DMS53 (cell line): ENCODE data around the gene NPDC1.

Experiments used
- DNase-seq: peaks from one replicate; lab custom pipeline; 2025; lab: John Stamatoyannopoulos, UW

The NPDC1 gene

DNA sequence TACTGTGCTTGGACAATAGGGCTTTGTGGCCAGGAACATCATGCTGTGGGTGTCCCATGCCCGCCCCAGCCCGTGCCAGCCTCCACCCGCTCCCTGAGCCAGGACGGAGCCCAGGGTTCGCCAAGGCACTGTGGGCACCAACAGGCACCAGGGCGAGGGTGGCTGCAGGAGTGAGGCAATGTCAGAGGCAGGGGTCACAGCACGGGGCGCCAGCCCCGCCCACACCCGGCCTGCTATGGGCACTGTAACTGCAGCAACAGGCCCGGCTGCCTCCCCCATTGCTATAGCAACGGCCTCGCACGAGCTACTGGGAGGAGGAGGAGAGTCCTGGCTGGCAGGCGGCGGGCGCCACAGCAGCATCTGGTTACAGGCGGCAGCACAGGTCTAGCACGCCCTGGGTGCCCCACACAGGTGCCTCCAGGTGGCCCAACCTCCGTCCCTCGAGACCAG is 20.4 kb downstream of the NPDC1 start:
- DNase-seq = peak; percentile 97

GRCh38 chr9:137023583-137023991 is 22.4 kb downstream of the NPDC1 start:
- DNase-seq = no peak

DNA sequence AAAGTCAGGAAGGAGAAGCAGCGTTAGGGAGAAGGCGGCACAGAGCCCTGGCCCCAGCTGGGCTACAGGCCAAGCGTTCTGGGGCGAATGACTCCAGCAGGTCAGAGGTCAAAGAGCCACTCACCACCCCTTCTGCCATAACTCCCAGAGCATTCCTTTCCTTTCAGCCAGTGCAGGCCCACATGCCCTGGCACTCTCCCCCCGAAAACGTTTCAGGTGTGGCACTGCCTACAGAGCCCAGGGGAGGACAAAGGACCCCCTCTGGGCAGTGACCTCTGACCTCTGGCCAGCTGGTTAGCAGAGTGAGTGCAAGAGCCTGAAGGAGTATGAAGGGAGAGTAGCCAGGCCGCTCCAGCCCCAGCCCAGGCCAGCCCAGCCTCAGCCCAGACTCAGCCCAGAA is 22.8 kb downstream of the NPDC1 start:
- DNase-seq = no peak

- DNase-seq = no peak
Measured at GRCh38 chr9:137022662-137023008, 23.3 kb downstream of the NPDC1 start.

GRCh38 chr9:137021979-137022661 is 23.9 kb downstream of the NPDC1 start:
- peak; percentile 87 for DNase-seq

DNA sequence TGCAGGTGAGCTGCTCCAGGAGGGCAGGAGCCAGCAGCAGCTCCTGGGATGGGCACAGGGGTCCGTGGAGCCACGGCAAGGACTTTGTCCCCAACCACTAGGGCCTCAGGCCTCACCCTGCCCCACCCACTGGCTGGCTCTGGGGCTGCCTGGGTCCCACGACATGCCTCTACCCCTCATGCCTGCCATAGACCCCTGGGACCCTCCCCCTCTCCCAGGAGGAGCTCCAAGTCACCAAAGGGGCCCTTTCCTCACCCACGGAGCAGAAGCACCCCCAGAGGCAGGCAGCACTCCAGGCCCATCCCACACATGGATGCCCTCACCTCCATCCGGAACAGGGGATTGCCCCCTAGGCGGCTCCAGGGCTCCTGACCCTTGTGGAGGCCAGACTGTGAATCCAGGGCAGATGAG is 24.4 kb downstream of the NPDC1 start:
- no peak for DNase-seq

- no peak for DNase-seq
Measured at GRCh38 chr9:137020771-137021567, 25.0 kb downstream of the NPDC1 start.

DNA sequence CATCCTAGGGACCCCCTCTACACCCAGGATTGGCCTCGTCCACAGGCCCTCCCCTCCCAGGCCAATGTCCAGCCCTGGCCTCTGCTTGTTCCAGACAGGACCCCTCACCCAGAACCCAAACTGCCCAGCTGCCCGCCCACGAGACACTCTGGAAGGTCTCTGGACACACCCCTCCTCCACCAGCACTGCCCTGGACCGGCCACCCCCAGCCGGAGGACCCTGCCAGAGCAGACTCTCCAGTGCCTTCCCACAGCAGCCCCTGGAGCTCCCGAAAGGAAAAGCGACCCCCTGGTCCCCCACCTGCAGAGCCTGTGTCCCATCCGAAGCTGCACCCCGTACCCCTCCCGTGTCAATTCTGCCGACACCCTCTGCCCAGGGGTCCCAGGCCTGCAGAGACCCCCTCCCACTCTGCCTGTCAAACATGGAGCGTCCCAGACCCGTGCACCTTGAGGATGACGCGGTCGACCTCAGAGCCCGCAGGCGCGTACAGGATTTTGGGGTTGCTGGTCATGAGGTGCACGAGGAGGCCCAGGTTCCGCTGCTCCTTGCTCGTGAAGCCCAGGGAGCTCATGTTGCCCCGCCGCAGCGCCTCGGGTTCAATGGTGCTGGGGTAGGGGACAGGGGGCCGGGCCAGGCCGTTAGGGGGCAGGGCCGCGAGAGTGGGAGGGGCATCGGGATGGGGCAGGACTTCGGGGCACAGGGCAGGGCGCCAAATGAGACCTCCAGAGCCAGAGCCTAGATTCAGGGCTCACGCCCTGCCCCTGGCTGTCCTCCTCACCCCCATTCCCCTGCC is 25.9 kb downstream of the NPDC1 start:
- DNase-seq = no peak

DNA sequence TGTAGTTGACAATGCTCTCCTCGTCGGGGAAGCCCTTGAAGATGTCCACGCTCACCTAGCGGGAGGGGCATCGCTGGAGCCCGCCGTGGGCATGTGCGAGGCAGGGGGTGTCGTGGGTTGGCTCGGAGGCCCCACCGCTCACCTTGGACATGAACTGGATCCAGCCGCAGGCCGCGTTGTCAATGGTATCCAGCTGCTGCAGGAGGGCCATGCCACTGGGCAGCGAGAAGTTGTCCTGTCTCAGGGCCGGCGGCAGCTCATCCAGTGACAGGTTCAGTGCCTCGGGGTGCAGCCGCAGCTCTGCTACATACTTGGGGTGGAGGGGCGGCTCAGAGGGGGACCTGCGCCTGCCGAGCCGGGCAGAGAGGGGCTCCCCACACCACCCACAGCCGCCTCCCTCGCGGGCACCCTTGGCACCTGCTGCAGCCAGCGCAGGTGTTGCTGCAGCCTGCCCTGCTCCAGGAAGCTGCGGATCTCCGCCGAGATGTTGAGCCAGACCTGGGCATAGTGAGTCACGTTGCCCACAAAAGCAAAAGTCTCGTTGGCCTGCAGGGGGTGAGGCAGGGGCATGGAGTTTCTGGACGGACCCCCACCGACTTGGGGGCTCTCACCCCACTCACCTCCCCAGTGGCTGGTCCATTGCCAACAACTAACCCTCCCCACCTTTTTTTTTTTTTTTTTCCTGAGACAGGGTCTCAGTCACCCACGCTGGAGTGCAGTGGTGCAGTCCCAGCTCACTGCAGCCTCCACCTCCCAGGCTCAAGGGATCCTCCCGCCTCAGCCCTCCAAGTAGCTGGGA is 27.0 kb downstream of the NPDC1 start:
- DNase-seq = no peak

GRCh38 chr9:137017791-137018497 is 28.0 kb downstream of the NPDC1 start:
- no peak for DNase-seq

DNA sequence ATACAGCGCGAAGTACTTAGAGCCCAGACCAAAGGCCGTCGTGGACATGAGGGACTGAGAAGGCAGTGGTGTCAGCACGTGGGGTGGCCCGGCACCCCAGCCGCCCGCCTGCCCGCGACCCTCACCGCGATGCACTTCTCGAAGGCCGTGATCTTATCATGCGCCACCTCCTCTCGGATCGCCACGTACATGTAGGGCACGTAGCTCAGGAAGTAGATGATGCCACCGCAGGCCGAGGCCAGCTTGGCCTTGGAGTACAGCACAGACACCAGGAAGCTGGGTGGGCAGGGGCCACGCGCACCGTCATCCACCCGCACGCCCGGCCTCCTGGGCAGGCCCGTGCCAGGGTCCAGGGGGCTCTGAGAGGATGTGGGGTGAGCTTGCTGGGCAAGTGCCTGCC is 28.9 kb downstream of the NPDC1 start:
- DNase-seq = no peak

DNA sequence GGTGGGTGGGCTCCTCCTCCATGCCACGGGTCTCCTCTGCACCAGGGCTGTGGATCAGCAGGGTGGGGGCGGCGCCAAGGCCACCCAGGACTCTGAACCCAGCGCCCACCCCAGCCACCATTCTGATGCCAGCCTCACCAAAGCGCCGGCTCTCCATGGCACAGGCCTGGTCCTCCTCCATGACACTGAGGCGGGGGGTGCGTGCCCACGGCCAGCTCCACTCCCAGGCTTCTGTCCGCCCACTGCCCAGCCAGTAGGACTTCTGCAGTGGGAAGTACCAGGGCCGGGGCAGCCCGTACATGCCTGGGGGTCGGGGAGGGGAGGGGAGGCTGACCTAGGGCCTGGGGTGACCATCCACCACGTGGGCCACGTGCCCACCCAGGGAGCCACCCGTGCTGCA is 29.5 kb downstream of the NPDC1 start:
- no peak for DNase-seq

GRCh38 chr9:137015976-137016375 is 30.0 kb downstream of the NPDC1 start:
- no peak for DNase-seq

DNA sequence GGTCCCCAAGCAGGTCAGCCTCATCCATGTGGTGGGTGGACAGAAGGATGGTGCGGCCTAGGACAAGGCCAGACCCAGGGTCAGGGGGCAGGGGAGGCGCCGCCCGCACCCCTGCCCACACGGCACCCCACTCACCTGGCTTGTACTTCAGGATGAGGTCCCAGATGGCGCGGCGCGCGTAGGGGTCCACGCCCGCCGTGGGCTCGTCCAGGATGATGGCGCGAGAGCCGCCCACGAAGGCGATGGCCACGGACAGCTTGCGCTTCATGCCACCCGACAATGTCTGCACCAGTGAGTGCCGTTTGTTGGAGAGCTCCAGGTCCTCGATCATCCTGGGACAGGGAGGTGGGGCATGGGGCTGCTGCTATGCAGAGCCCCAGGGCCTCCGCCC is 30.4 kb downstream of the NPDC1 start:
- no peak for DNase-seq

DNA sequence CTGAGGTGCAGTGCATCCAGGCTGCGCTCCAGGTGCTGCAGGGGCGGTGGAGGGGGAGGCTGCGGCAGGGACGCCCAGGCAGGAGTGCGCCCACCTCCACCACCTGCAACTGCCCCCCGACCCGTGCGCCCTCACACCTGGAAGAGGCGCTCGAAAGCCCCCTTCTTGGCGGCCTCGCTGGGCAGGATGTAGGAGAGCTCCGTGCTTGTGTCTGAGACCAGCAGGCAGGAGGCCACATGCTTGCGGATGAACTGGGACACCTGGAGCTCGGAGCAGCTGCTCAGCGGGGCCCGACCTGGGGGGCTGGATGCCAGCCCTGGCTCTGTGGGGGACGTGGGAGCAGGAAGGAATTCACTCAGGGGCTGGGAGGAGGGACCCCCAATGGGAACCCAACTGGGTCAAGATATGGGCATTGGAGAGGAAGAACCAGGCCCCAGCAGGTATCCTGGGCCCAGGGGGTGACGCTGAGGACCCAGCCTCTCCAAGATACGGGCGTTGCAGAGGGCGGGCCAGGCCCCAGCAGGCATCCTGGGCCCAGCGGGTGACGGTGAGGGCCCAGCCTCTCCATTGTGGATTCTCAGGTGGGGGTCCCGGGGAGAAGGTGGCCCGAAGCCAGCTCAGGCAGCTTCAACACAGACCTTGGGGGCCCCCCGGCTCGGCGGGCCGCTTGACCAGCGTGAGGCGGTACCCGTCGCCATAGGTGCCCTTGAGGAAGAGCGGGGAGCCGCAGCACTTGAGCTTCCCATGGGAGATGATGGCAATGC is 31.0 kb downstream of the NPDC1 start:
- no peak for DNase-seq

DNA sequence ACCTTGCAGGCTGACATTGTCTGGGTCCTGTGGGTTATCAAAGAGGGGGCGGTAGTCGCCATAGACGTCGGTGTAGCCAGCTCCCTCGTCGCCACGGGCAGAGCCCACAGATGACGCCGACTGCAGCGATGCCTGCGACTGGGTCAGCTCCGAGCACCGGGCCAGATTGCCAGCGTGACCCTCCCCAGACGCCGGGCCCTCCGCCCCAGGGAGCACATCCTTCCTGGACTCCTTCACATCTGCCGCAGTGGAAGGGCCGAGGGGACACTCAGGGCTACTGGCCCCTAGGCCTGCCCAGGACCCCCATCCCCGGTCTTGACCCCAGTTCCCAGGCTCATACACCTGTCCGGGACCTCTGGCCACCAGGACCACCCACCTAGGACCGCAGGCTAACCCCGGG is 31.8 kb downstream of the NPDC1 start:
- DNase-seq = no peak

DNA sequence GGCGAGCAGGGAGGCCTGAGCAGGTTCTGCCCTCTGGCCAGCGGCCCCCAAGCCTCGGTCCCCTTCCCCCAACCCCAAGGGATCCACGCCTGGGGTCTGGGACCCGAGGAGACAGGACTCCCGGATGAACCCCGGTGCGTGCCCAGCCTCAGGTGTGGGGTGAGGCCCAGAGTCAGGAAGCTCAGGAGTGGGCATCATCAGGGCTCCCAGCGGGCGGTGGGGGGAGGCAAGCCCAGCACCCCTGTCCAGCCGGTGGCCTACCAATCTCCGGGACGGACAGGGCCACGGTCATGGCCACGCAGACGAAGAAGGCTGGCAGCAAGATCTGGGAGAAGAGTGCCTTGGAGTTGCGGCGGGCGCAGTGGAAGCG is 32.4 kb downstream of the NPDC1 start:
- no peak for DNase-seq

- DNase-seq = no peak
Measured at GRCh38 chr9:137012694-137013570, 33.0 kb downstream of the NPDC1 start.

DNA sequence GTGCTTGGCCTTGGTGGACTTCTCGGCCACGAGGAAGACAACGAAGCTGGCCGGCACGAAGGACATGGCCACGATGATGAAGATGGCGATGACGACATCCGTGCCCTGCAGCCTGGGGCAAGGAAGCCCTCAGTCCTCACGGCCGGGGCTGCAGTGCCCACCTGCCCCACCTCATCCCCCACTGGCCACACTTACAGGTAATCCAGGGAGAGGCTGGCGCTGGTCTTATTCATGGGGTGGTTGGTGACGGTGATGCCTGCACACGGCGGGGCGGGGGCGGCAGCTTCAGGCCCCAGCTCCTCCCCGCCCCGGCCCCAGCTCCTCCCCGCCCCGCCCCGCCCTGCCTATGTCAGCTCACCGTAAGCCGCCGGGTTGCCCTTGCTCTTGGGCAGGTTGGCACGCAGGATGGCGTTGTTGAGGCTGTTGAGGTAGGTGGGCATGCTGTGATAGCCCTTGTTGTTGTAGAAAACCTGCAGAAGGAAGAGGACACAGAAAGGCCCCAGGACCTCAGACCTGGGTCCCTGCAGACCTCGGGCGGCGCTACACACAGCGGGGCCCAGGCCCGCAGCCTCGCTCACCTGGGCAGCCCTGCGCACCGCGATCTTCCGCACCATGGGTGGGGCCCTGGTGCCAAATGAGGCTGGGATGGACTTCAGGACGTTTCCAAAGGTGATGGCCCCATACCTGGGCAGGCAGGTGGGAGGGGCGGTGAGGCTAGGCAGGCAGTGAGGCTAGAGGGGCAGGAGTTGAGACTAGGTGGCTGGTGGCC is 33.9 kb downstream of the NPDC1 start:
- DNase-seq = no peak
